ENCODE results near the gene IL1B.

The IL1B gene

DNA sequence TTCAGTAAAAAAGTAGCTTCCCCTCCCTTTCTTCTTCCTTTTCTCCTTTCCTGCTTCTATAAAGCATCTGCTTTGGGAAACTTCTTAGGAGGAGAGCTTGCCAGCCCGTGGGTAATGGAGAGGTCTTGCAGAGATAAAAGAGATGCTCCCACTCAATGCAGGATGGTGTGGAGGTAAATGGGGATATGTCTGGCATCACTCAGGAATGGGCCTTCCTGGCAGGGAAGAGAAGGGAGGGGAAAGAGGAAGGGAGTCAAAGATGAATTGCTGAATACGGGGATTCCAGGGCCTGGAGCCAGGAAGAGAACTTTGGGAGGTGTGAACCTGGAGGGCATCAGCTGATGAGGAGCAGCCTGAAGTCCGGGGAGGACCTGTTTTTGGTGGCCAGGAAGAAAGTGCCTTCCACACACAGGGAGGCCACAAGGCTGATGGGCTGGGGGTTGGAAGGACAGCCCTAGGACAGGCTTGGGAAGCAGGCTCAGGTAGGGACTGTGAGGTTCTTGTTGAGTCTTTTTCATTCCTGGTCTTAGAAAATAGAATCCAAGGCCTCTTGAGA is 25.2 kb downstream of the IL1B start:
- no peak for DNase-seq

DNA sequence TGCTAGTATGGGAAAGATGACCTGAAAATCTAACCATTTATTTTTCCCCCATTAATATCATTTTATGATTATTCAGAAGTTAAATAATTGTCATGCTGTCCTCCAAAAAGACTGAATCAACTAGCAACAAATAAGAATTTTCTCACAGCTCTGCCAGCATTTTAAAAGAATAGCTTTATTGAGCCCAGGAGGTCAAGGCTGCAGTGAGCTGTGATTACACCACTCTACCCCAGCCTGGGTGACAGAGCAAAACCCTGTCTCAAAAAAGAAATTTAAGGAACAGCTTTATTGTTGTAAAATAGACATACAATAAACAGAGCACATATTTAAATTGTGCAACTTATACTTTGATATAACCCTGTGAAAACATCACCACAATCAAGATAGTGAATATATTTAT is 27.5 kb downstream of the IL1B start:
- DNase-seq = no peak

DNA sequence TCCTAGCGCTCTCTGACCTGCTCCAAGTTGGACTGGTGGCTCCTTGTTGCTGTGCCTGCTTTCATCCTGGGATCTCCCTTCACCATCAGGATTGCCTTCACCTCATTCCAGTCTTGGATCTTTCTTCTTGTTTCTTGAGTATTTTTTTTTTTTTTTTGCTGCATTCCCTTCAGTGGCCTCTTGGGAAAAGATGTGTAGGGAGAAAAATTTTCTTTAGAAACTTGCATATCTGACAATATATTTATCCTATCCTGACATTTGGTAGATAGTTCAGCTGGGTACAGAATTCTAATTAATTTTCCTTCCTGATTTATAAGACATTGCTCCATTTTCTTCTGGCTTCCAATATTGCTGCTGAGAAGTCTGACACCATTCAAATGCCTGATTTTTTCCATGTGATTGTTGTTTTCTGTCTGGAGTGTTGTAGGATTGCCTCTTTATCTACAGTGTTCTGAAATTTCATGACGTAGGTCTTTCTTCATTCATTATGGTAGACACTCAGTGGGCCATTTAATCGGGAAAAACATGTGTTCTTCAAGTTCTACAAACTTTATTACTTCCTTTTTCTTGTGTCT is 29.3 kb downstream of the IL1B start:
- DNase-seq = no peak

DNA sequence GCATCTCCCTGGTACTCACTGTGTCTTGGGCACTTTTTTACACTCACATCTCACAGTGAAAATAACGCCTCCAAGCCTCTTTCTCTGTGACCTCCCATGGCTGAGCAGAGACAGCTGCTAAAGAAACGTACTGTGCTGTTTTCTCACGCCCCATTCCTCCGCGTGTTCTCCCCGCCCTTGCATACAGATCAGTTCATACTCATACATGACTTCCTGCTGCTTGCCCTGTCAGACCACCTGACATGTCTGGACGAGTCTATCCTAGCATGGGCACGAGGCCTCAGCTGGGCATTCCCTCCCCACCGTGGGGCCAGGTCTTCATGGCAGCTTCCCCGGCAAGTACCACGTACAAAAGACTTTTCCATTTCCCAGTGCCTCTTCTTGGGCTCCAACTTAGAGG is 31.0 kb downstream of the IL1B start:
- no peak for DNase-seq

DNA sequence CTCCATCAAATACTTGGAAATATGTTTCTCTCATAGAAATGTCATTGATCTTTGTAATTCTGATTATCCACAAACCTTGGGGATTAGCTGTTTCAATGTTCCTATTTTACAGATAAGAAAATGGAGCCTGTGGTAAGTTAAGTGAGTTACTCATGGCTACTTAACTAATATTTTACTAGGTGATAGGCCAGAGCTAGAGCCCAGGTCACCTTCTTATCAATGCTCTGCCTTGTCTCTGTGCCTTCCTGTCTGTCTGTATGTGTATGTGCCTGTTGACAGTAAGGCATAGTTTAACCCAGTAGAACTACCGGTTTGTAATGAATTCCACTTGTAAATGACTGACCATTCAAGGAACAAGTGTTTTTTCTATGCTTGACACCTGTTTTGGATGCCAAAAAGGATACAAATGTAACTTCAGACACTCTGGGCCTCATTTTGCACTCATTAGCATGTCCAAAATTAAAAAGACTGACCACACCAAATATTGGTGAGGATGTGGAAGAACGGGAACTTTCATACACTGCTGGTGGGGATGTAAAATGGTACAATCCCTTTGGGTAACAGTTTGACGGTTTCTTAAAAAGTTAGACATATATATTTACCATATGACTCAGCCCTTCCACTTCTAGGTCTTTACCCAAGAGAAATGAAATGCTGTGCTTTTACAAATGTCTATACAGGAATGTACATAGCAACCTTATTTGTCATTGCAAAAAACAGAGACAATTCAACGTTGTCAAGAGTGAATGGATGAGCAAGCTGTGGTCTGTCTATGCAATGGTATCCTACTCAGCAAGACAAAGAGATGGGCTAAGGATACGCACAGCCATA is 32.7 kb downstream of the IL1B start:
- DNase-seq = no peak

DNA sequence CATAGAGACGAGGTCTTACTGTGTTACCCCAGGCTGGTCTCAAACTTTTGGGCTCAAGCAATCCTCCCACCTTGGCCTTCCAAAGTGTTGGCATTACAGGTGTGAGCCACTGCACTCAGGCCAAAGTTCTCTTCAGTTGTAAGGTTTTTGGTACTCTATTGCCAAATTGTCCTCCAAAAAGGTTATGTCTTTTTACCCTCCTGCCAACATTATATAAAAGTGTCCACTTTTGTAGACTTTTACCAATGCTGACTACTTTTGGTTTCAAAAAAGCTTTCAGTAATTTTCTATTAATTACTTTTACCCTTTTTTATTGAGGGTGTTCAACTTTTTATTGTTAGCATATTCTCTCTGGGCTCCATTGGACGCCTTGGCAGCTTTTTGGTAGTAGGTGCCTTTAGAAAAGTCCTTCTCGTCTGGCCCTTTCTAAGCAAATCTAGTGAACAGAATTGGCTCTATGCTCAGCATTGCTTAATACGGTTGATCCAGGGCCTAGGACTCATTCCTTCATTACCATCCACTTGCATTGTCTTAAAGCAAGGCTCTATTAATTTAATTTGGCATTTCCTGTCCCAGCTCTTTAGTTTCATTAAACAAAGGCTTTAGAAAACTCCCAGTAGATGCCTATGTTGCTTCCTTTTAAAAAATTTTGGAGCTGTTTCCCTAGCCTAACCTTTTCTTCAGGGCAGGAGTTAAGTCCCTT is 35.5 kb downstream of the IL1B start:
- DNase-seq = no peak

DNA sequence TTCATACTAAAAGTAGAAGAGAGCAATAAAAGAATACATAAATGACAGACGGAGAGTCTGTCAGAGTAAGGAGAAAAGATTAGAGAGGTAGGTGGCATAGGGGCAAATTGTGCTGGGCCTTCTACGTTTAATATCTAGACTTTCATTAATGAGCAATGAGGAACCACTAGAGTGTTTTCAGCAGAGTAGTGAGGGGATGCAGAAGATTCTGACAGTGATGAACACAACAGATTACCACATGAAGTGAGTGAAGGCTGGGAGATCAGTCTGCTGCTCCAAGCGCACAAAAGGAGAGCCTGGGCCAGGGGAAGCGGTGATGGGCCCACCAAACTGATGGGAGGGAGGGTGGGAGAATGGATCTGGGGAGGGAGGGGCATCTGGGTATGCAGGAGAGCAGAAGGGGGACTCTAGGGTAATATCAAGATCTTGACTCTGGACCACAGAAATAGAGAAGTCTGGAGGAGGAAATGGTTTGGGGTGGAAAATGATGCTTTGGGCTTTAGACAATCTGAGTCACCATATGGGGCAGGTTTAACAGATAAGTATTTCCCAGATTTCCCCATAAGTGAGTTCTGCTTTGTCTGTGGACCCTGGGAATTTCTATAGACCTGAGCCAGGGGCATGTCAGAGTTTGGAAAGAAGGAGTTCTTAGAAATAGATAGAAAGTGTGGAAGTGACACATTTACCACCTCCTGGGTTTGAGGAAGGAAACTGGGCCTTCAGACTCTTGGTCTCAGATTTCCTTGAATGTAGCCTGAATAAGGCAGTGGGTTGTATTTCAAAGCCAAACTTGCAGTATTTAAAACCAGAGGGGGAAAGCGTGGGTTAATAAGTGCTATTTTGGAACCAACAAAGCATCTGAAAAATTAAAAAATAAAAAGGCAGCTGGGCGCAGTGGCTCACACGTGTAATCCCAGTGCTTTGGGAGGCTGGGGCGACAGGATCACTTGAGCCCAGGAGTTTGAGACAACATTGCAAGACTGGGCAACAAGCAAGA is 37.3 kb downstream of the IL1B start:
- DNase-seq = no peak

DNA sequence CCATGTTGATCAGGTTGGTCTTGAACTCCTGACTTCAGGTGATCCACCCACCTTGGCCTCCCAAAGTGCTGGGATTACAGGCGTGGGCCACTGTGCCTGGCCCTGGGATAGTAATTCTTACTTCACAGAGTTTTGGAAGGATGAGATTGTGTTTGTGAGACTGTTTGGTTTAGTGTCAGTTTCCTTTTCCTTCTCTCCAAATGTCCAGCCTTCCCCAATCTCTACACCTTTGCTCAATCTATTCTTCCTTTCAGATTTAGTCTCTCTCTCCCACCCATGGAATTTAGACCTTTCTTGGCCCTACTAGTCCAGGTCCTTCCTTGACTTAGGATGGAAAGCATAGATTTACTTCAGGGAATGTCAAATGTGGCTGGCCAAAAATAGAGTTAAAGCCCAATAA is 40.1 kb downstream of the IL1B start:
- no peak for DNase-seq

DNA sequence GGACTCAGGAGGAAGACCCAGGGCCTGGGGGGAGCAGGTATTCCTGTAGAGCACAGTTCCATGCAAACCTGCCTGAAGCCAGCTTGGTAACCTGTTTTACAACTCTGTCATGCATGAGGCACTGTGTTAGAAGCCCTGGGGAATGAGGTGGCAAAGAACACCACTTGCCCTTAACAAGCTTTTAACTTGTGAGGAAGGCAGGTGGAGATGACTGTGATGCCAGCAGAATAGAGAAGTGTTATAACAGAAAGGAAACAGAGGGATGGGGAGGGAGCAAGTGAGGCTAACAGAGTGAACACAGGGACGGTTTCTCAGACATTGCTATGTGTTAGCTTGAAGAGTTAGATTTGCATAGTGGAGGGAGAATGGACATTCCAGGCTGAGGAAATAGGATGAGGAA is 40.8 kb downstream of the IL1B start:
- no peak for DNase-seq

DNA sequence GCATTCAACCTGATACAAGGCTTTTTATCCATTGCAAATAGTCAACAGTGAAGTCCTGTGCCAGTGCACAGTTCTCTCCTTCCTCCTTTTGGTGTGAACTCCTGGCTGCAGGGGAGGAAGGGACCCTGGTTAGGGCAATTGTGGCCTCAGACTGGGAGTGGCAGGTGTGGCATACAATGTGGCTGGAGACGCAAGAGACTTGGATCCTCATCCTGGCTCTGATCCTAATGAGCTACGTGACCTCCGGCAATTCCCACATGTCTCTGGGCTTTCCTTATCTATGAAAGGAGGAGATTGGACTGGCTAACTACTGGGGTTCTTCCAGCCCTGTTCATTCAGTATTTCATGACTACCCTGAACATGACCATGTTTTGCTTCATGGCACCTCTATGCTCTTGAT is 41.7 kb downstream of the IL1B start:
- DNase-seq = no peak

DNA sequence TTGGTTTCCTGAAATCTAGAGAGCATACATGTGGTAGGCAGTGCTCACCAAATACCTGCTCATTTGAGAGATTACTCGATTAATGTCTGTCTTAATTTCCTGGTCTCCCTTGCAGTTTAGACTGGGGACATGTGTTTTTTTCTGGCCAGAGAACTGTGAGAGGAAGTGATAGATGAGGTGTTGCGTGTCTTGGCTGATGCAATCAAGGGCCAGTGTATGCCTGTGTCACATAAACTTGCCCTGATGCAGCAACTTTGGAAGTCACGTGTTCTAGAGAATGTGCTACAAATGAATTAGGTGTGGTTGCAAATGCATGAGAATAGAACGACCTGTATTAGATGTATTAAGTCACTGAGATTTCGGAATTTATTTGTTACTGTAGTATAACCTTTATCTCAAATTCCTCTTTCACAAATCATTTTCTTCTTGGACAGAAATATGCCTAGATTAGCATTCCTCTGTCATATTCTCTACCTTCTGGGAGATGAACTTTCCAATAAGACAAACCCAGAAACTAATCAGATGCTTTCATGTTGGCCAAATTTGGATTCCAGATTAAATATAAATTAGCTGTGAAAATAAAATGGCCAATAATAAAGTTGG is 42.3 kb downstream of the IL1B start:
- peak in 2 of 56 donors; percentile 6 to 30 for DNase-seq

DNA sequence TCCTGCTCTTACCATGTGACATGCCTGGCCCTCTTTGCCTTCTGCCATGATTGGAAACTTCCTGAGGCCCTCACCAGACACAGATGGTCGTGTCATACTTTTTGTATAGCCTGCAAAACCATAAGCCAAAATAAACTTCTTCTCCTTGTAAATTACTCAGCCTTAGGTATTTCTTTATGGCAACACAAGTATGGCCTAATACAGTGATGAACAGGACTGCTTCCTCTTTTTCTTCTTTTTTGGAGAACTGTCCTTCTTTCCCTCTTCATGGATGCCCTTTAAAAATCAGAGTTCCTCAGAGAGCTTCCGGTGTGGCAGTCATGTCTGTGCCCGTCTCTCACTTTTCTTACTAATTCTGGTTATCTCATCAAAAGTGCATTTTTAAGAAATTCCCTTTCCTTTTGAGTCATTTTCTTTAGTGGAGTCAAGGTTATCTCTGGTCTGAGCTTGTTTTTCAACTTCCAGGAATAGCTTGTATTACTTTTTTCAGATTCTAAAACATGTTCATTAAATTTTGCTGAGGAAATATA is 43.1 kb downstream of the IL1B start:
- no peak for DNase-seq

DNA sequence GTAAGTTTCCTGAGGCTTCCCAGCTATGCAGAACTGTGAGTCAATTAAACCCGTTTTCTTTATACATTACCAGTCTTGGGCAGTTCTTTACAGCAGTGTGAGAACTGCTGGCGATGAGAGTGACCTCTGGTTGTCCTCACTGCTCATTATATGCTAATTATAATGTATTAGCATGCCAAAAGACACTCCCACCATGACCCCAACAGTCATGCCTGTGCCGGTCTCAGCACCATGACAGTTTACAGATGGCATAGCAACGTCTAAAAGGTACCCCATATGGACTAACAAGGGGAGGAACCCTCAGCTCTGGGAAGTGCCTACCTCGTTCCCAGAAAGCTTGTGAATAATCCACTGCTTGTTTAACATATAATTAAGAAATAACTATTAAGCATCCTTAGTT is 44.2 kb downstream of the IL1B start:
- no peak for DNase-seq

DNA sequence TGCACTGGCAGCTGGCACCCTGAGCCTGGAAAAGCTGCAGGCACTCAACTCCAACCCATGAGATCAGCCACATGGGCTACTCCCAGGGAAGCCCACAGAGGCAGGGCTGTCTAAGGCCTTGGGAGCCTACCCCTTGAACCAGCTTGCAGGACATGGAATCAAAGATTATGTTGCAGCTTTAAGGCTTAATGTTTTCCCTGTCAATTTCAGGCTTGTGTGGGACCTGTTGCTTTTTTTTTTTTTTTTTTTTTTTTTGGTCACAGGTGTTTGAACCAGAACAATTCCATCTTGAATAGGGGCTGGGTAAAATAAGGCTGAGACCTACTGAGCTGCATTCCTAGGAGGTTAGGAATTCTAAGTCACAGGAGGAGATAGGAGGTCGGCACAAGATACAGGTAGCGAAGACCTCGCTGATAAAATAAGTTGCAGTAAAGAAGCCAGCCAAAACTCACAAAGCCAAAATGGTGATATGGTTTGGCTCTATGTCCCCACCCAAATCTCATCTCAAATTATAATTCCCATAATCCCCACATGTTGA is 44.8 kb downstream of the IL1B start:
- no peak for DNase-seq

DNA sequence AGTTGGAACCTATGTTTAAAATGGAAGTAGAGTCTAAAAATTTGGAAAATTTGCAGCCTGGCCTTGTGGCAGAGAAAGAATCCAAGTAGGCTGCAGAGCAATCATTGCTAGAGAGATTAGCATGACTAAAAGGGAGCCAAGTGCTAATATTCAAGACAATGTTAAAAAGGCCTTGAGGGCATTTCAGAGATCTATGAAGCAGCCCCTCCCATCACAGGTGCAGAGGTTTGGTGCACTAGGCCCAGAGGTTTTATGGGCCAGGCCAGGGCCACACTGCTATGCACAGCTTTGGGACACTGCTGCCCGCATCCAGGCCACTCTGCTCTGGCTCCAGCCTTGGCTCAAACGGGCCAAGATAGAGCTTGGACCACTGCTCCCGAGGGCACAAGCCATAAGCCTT is 45.6 kb downstream of the IL1B start:
- no peak for DNase-seq

DNA sequence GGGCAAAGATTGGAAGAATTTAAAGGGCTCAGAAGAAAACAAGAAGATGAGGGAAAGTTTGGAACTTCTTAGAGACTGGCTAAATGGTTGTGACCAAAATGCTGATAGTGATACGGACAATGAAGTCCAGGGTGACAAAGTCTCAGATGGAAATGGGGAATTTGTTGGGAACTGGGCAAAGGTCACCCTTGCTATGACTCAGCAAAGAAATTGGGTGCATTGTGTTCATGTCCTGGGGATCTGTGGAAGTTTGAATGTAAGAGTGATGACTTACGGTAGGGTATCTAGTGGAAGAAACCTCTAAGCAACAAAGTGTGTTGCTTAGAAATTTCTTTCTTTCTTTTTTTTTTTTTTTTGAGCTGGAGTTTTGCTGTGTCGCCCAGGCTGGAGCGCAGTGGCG is 46.3 kb downstream of the IL1B start:
- DNase-seq = no peak

DNA sequence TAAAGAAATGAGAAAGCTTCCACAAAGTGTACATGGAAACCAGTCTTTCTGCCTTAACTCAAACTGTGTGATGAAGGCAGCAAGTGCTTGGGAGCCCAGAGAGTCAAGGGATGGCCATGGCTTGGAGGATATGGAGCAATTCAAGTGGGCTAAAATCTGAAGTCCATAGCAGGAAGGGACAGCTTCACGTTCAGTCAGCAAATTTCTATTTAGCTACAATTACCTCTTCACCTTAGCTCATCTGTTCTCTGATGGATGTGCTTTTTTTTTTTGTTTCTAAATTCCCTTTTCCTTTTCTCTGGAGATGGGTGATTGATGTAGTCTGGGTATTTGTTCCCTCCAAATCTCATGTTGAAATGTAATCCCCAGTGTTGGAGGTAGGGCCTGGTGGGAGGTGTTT is 47.4 kb downstream of the IL1B start:
- DNase-seq = no peak

DNA sequence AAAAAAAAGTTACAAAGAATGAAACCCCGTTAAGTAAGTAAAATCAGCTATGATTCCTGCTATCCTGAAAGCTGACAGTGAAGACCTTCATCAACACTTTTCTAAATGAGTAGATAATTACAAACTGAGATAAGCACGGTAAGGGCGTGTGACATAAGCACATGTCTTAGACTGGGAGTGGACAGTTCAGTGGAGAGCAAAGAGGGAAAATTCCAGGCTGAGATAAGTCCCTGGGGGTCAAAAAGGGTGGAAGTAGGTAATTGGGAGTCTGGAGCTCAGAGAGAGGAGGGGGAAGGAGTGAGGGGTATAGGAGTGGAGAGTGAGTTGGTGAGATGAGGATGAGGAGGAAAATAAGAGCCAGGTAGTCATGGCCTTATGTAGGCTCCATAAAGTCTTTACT is 47.9 kb downstream of the IL1B start:
- DNase-seq = no peak

DNA sequence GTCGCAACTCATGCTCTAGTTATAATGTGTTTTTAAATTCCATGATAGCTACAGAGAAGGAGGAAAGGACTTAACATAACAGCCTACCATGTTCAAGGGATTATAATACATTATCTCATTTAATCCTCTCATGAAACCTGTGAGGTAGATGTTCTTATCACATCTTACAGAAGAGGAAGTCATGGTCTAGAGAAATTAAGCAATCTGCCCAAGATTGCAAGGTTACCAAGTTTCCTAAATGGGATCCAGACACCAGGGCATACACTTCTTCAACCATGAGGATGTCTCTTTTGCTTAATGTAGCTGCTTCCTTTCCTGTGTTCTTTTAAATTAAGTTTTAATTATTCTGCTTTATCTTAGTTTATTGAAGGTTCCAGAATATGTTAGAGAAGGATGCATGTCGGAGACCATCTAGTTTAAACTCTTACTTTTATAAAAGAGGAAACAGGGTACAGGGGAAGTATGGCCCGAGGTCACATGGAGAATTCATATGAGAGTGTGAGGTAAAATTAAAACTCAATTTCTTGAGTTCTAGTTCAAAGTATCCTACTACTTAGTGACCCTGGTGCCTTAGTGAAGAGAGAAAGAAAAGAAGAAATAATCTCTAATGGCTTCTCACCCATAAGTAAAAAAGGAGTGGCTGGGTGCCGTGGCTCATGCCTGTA is 48.7 kb downstream of the IL1B start:
- no peak for DNase-seq

DNA sequence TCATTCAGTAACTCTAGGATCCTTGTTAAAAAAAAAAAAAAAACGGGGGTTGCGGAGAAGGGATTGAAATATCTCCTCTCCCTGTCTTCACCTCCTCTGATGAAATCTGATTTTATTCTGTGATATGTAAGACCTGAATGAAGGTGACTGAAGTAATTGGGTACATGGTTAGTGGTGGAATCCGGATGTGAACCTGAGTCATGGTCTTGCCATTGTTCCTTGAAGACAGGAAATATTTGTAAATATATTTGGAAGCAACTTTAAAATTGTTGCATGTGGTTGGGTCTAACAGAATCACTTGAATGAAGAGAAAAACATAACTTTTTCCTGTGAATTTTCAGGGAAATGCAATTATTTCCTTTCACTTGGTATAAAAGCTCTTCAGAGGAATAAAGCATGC is 49.3 kb downstream of the IL1B start:
- no peak for DNase-seq

Measured in amygdala (tissue), 56 donors.